WTC11 (cell line): ENCODE data around the gene ZFHX2. TPM values are rescaled to one million over a fixed set of nuclear protein-coding genes. Genes with fewer than 3 reads are reported as not detected.
A peak's percentile ranks its signal among the peaks of the same experiment; 100 is the strongest.

ENCODE experiments used
- ATAC-seq: fragments of 200-7000 bp; cut with Tn5 transposase; 2 replicates; pipeline ENCODE4 v1.10.0; 2021; ENCODE audit warnings: mild to moderate bottlenecking, moderate library complexity
- CTCF ChIA-PET: fragments of 300-600 bp; sonication (Branson Sonifier 250); formaldehyde crosslinking; loops from one replicate; lab custom pipeline; 2021; ENCODE audit warnings: antibody characterized with exemption; lab: Charles Lee
- POLR2A ChIA-PET: fragments of 350-600 bp; sonication (Branson Sonifier 250); formaldehyde crosslinking; loops from one replicate; lab custom pipeline; 2021; ENCODE audit warnings: antibody characterized with exemption; lab: Charles Lee
- DNase-seq: peaks from one replicate; pipeline ENCODE4 v3.0.0; 2021; ENCODE audit warnings: low spot score
- H3K27ac Mint-ChIP-seq: 2 replicates; pipeline ENCODE4 v1.8.0; 2021; ENCODE audit warnings: mixed read lengths
- H3K27me3 Mint-ChIP-seq: 2 replicates; pipeline ENCODE4 v1.8.0; 2021; ENCODE audit warnings: low read depth, mild to moderate bottlenecking, moderate library complexity, mixed read lengths
- H3K36me3 Mint-ChIP-seq: 2 replicates; pipeline ENCODE4 v1.8.0; 2021; ENCODE audit warnings: mixed read lengths
- H3K4me1 Mint-ChIP-seq: 2 replicates; pipeline ENCODE4 v1.8.0; 2022; ENCODE audit warnings: mixed read lengths
- H3K4me3 Mint-ChIP-seq: 2 replicates; pipeline ENCODE4 v1.8.0; 2021; ENCODE audit warnings: mild to moderate bottlenecking, moderate library complexity, mixed read lengths
- H3K9me3 Mint-ChIP-seq: 2 replicates; pipeline ENCODE4 v1.8.0; 2021; ENCODE audit warnings: mixed read lengths
- ATF3 ChIP-seq: sonication (generic); formaldehyde crosslinking; conservative IDR thresholded peaks from 2 replicates; pipeline ENCODE4 v1.8.1; 2022; ENCODE audit warnings: mild to moderate bottlenecking, missing genetic modification reagents
- CBFB ChIP-seq: sonication (generic); formaldehyde crosslinking; IDR thresholded peaks from 2 replicates; pipeline ENCODE4 v1.8.1; 2022; ENCODE audit warnings: mild to moderate bottlenecking, low read depth, missing genetic modification reagents
- EMX1 ChIP-seq: fragments of 250-450 bp; sonication (Bioruptor Pico); IDR thresholded peaks from 2 replicates; pipeline ENCODE4 v1.8.0; 2021; ENCODE audit warnings: mild to moderate bottlenecking
- ETV6 ChIP-seq: sonication (generic); formaldehyde crosslinking; IDR thresholded peaks from 2 replicates; pipeline ENCODE4 v1.8.1; 2022; ENCODE audit warnings: mild to moderate bottlenecking, missing genetic modification reagents
- FOXK1 ChIP-seq: sonication (generic); formaldehyde crosslinking; IDR thresholded peaks from 2 replicates; pipeline ENCODE4 v1.8.0; 2022; ENCODE audit warnings: mild to moderate bottlenecking, moderate library complexity, missing genetic modification reagents
- GABPB1 ChIP-seq: sonication (generic); formaldehyde crosslinking; IDR thresholded peaks from 2 replicates; pipeline ENCODE4 v1.8.1; 2023; ENCODE audit warnings: mild to moderate bottlenecking, missing genetic modification reagents
- HMGA2 ChIP-seq: fragments of 250-450 bp; sonication (Bioruptor Pico); IDR thresholded peaks from 2 replicates; pipeline ENCODE4 v1.4.0; 2021; ENCODE audit warnings: mild to moderate bottlenecking, moderate library complexity
- HMGXB4 ChIP-seq: sonication (generic); formaldehyde crosslinking; IDR thresholded peaks from 2 replicates; pipeline ENCODE4 v1.8.1; 2023; ENCODE audit warnings: mild to moderate bottlenecking, moderate library complexity, missing genetic modification reagents
- JAZF1 ChIP-seq: fragments of 250-450 bp; sonication (Bioruptor Pico); IDR thresholded peaks from 2 replicates; pipeline ENCODE4 v1.9.0; 2021; ENCODE audit warnings: moderate library complexity, mild to moderate bottlenecking, inconsistent platforms
- MLX ChIP-seq: sonication (generic); formaldehyde crosslinking; IDR thresholded peaks from 2 replicates; pipeline ENCODE4 v1.8.1; 2023; ENCODE audit warnings: mild to moderate bottlenecking, missing genetic modification reagents, moderate library complexity
- MYBL2 ChIP-seq: sonication (generic); formaldehyde crosslinking; IDR thresholded peaks from 2 replicates; pipeline ENCODE4 v1.8.1; 2023; ENCODE audit warnings: mild to moderate bottlenecking, moderate library complexity, missing genetic modification reagents
- NR3C1 ChIP-seq: sonication (generic); formaldehyde crosslinking; conservative IDR thresholded peaks from 2 replicates; pipeline ENCODE4 v1.8.1; 2023; ENCODE audit warnings: low read depth, mild to moderate bottlenecking, missing genetic modification reagents
- PRDM15 ChIP-seq: sonication (generic); formaldehyde crosslinking; IDR thresholded peaks from 2 replicates; pipeline ENCODE4 v1.8.0; 2022; ENCODE audit warnings: missing genetic modification reagents
- PREB ChIP-seq: sonication (generic); formaldehyde crosslinking; IDR thresholded peaks from 2 replicates; pipeline ENCODE4 v1.8.1; 2022; ENCODE audit warnings: mild to moderate bottlenecking, missing genetic modification reagents, moderate library complexity, borderline replicate concordance
- PRRX2 ChIP-seq: fragments of 250-450 bp; sonication (Bioruptor Pico); IDR thresholded peaks from 2 replicates; pipeline ENCODE4 v1.8.0; 2021; ENCODE audit warnings: mild to moderate bottlenecking
- RORB ChIP-seq: fragments of 250-450 bp; sonication (Bioruptor Pico); IDR thresholded peaks from 2 replicates; pipeline ENCODE4 v1.9.0; 2021; ENCODE audit warnings: mild to moderate bottlenecking
- STAT6 ChIP-seq: sonication (generic); formaldehyde crosslinking; conservative IDR thresholded peaks from 2 replicates; pipeline ENCODE4 v1.8.1; 2023; ENCODE audit warnings: mild to moderate bottlenecking, low read depth, missing genetic modification reagents, moderate library complexity
- ZNF121 ChIP-seq: sonication (generic); formaldehyde crosslinking; IDR thresholded peaks from 2 replicates; pipeline ENCODE4 v1.8.0; 2023; ENCODE audit warnings: missing genetic modification reagents
- ZNF232 ChIP-seq: sonication (generic); formaldehyde crosslinking; IDR thresholded peaks from 2 replicates; pipeline ENCODE4 v1.8.0; 2022; ENCODE audit warnings: mild to moderate bottlenecking, missing genetic modification reagents
- ZNF423 ChIP-seq: fragments of 250-450 bp; sonication (Bioruptor Pico); IDR thresholded peaks from 2 replicates; pipeline ENCODE4 v2.1.2; 2022; ENCODE audit warnings: mild to moderate bottlenecking, moderate library complexity
- total RNA-seq: library from RNA; stranded (reverse); gene quantifications from 3 replicates; pipeline ENCODE4 v1.2.3, GENCODE V29; 2021

ZFHX2 gene
- total RNA-seq, 1 experiment from 2014 or later, result 16.4 TPM

GRCh38 chr14:23580948-23581281 lies 29.4 kb upstream of the ZFHX2 start:
- peaks cover 17% of the 10 kb centered on the region for H3K4me1 Mint-ChIP-seq
- no peak overlapping the region for H3K4me3 Mint-ChIP-seq
- no peak for TF ChIP-seq ZNF121 (CRISPR knock-in tag)
- no peak for TF ChIP-seq ATF3
- TF ChIP-seq PRDM15 (CRISPR knock-in tag), result no peak
- no peak for TF ChIP-seq JAZF1 (CRISPR knock-in tag)
- no peak for TF ChIP-seq HMGA2 (CRISPR knock-in tag)
- no peak for TF ChIP-seq GABPB1
- no peak for TF ChIP-seq EMX1 (CRISPR knock-in tag)
- TF ChIP-seq NR3C1, result no peak
- TF ChIP-seq CBFB (CRISPR knock-in tag), result no peak
- no peak for TF ChIP-seq PRRX2
- no peak for TF ChIP-seq ZNF232 (CRISPR knock-in tag)
- TF ChIP-seq ETV6 (CRISPR knock-in tag), result no peak
- TF ChIP-seq ZNF423 (CRISPR knock-in tag), result no peak
- TF ChIP-seq PREB (CRISPR knock-in tag), result no peak
- no peak for TF ChIP-seq FOXK1 (CRISPR knock-in tag)
- no peak for TF ChIP-seq RORB (CRISPR knock-in tag)
- no peak for TF ChIP-seq MLX (CRISPR knock-in tag)
- no peak for TF ChIP-seq STAT6 (CRISPR knock-in tag)
- no peak for TF ChIP-seq MYBL2 (CRISPR knock-in tag)
- no peak for TF ChIP-seq HMGXB4
- peaks cover 31% of the 10 kb centered on the region for H3K27me3 Mint-ChIP-seq
- CTCF ChIA-PET, result interaction anchor here (0.8 to 4.8 kb wide), 9 partner anchors 9 to 528 kb away, joined by 3 to 38 read pairs (median 7); partner anchors contain the start of gene DHRS4
- peak; percentile 55 for DNase-seq
- H3K9me3 Mint-ChIP-seq, result peaks cover 12% of the 10 kb centered on the region
- H3K27ac Mint-ChIP-seq, result no peak overlapping the region
- ATAC-seq, result no peak
- H3K36me3 Mint-ChIP-seq, result peaks cover 5% of the 10 kb centered on the region; the same call in 1 of the 2 replicates
- POLR2A ChIA-PET, result interaction anchor here (1.0 kb wide), 1 partner anchor 44 kb away, joined by 5 read pairs; no protein-coding TSS in a partner anchor
